NCI-H2196 treated with DMSO at 0.1 percent for 48 hours (cell line): Measurements from ENCODE around the gene RNASE8.
"Not testable (repeated sequence)": the region's sequence is repeated elsewhere in the genome, so short reads cannot be mapped to it uniquely, and the experiment has no call there.

Source experiments
- DNase-seq: peaks from one replicate; lab custom pipeline; 2025; ENCODE audit not compliant: unreplicated experiment; lab: John Stamatoyannopoulos, UW

RNASE8 gene

GRCh38 chr14:21029917-21030316 lies 27.7 kb upstream of the RNASE8 start, which contains the start of gene TPPP2:
Gene TPPP2 (plus strand): TSS chr14:21030217. CDS start chr14:21030582, 365 bp downstream.
- DNase-seq, result no peak

GRCh38 chr14:21030531-21030930 lies 27.1 kb upstream of the RNASE8 start:
- no peak for DNase-seq

- DNase-seq, result no peak
Measured at GRCh38 chr14:21032326-21033132, 25.1 kb upstream of the RNASE8 start.

GRCh38 chr14:21033133-21033698 lies 24.4 kb upstream of the RNASE8 start:
- DNase-seq, result no peak

GRCh38 chr14:21034707-21035106 lies 22.9 kb upstream of the RNASE8 start, which contains the start of gene RNASE13:
Gene RNASE13 (minus strand): TSS chr14:21034807. CDS start chr14:21034288, 519 bp downstream.
- DNase-seq, result no peak

- DNase-seq, result no peak
Measured at GRCh38 chr14:21036751-21037150, 20.9 kb upstream of the RNASE8 start.

GRCh38 chr14:21037156-21037555 lies 20.5 kb upstream of the RNASE8 start:
- DNase-seq, result no peak

GRCh38 chr14:21038441-21039422 lies 18.9 kb upstream of the RNASE8 start:
- peak; percentile 54 for DNase-seq

GRCh38 chr14:21039585-21040369 lies 17.8 kb upstream of the RNASE8 start:
- DNase-seq, result peak; percentile 48

- DNase-seq, result no peak
Measured at GRCh38 chr14:21040370-21040925, 17.2 kb upstream of the RNASE8 start.

GRCh38 chr14:21040941-21041340 lies 16.7 kb upstream of the RNASE8 start:
- DNase-seq, result not testable (repeated sequence)

- DNase-seq, result no peak
Measured at GRCh38 chr14:21041676-21042433, 15.8 kb upstream of the RNASE8 start, which contains the start of gene RNASE7. Gene RNASE7 (plus strand): TSS chr14:21042362. CDS start chr14:21042993, 631 bp downstream.

GRCh38 chr14:21042918-21043317 lies 14.7 kb upstream of the RNASE8 start:
- DNase-seq, result no peak

- DNase-seq, result no peak
Measured at GRCh38 chr14:21043387-21043973, 14.1 kb upstream of the RNASE8 start.

- no peak for DNase-seq
Measured at GRCh38 chr14:21043974-21044618, 13.5 kb upstream of the RNASE8 start.

- DNase-seq, result no peak
Measured at GRCh38 chr14:21047378-21047781, 10.2 kb upstream of the RNASE8 start.

- DNase-seq, result no peak
Measured at GRCh38 chr14:21048638-21049037, 9.0 kb upstream of the RNASE8 start.

- no peak for DNase-seq
Measured at GRCh38 chr14:21049271-21049673, 8.3 kb upstream of the RNASE8 start.
